Endothelial cell of umbilical vein (primary cell): ENCODE results near the gene NOTCH1. TPM values are rescaled to one million over a fixed set of nuclear protein-coding genes. Genes with fewer than 3 reads are reported as not detected.

Experiments
- BruUV-seq: library from RNA; stranded (reverse); fragments of 400-500 nt; replicated peaks from 2 replicates; lab custom pipeline; 2021; lab: Mats Ljungman, UMichigan
- CTCF ChIA-PET: fragments of 300-600, 350-600 bp; sonication (Branson Sonifier 250); formaldehyde crosslinking; loops from one replicate; lab custom pipeline; 2021; ENCODE audit warnings: antibody characterized with exemption, inconsistent platforms; lab: Charles Lee
- POLR2A ChIA-PET: fragments of 300-600, 350-600 bp; sonication (Branson Sonifier 250); formaldehyde crosslinking; loops from one replicate; lab custom pipeline; 2021; ENCODE audit warnings: antibody characterized with exemption, inconsistent platforms; lab: Charles Lee
- DNase-seq: peaks from one replicate; pipeline ENCODE4 v3.0.0-alpha.2; 2011; ENCODE audit warnings: low read depth, low spot score
- FAIRE-seq: peaks from 2 replicates; lab custom pipeline; 2011; peaks lifted over from hg19 to GRCh38; lab: Jason Lieb, UNC
- H2AFZ ChIP-seq: 2 replicates; pipeline ENCODE4 v1.6.0; 2012; ENCODE audit warnings: low read depth, low read length, control low read depth, inconsistent platforms
- H3K27ac ChIP-seq: 2 replicates; pipeline ENCODE4 v1.5.1; 2011; ENCODE audit warnings: low read depth, mild to moderate bottlenecking, control low read depth, low read length, moderate library complexity; ENCODE audit not compliant: insufficient read depth
- H3K27me3 ChIP-seq, 2 experiments: 2 replicates each; pipeline versions ENCODE4 v1.6.0 to v1.6.1; 2011; ENCODE audit warnings: low read length in 2 of 2, mixed read lengths in 1 of 2; ENCODE audit not compliant: control insufficient read depth in 2 of 2, insufficient read depth in 2 of 2
- H3K36me3 ChIP-seq, 2 experiments: 2 replicates in 1 of 2; 3 replicates in 1 of 2; pipeline ENCODE4 v1.5.1; 2011; ENCODE audit warnings: low read length in 2 of 2, mild to moderate bottlenecking in 1 of 2, moderate library complexity in 1 of 2; ENCODE audit not compliant: control insufficient read depth in 2 of 2, insufficient read depth in 2 of 2; ENCODE audit errors: extremely low read depth in 1 of 2
- H3K4me1 ChIP-seq: 3 replicates; pipeline ENCODE4 v1.5.1; 2011; ENCODE audit warnings: mild to moderate bottlenecking, low read length; ENCODE audit not compliant: control insufficient read depth, insufficient read depth; ENCODE audit errors: extremely low read depth
- H3K4me2 ChIP-seq: 2 replicates; pipeline ENCODE4 v1.6.1; 2011; ENCODE audit warnings: low read length, control low read depth, mixed read lengths; ENCODE audit not compliant: insufficient read depth
- H3K4me3 ChIP-seq, 3 experiments: fragments of 200-600 bp in 1 of 3; sonication (generic), shearing (Covaris generic) in 1 of 3; replicated peaks in 1 of 3; 2 replicates each; pipeline ENCODE4 v1.5.1; 2011 to 2016; ENCODE audit warnings: control low read depth in 3 of 3, low read length in 3 of 3, mild to moderate bottlenecking in 2 of 3, inconsistent platforms in 1 of 3, low read depth in 1 of 3, moderate library complexity in 1 of 3; ENCODE audit not compliant: insufficient read depth in 1 of 3
- H3K79me2 ChIP-seq: 2 replicates; pipeline ENCODE4 v1.6.0; 2012; ENCODE audit warnings: low read length, inconsistent platforms; ENCODE audit not compliant: control insufficient read depth, insufficient read depth
- H3K9ac ChIP-seq: replicated peaks from 2 replicates; pipeline ENCODE3; 2011; ENCODE audit warnings: low read length, control low read depth; ENCODE audit not compliant: insufficient read depth; ENCODE audit errors: extremely low read depth
- H3K9me1 ChIP-seq: replicated peaks from 3 replicates; pipeline ENCODE4 v1.6.0; 2011; ENCODE audit warnings: mild to moderate bottlenecking, low read length; ENCODE audit not compliant: control insufficient read depth, insufficient read depth; ENCODE audit errors: extremely low read depth
- H3K9me3 ChIP-seq: replicated peaks from 2 replicates; pipeline ENCODE4 v1.5.1; 2012; ENCODE audit warnings: low read length, inconsistent platforms; ENCODE audit not compliant: control insufficient read depth, insufficient read depth
- H4K20me1 ChIP-seq: replicated peaks from 2 replicates; pipeline ENCODE3; 2011; ENCODE audit warnings: mild to moderate bottlenecking, low read length; ENCODE audit not compliant: control insufficient read depth, insufficient read depth; ENCODE audit errors: extremely low read depth
- EZH2 ChIP-seq: IDR thresholded peaks from 2 replicates; pipeline ENCODE4 v1.6.1; 2012; ENCODE audit warnings: borderline replicate concordance, low read depth, mild to moderate bottlenecking, moderate library complexity, low read length, inconsistent platforms; ENCODE audit not compliant: severe bottlenecking
- FOS ChIP-seq: IDR thresholded peaks from 2 replicates; pipeline ENCODE4 v1.6.1; 2011; ENCODE audit warnings: mild to moderate bottlenecking, low read length, moderate library complexity, borderline replicate concordance; ENCODE audit not compliant: insufficient read depth
- GATA2 ChIP-seq: IDR thresholded peaks from 2 replicates; pipeline ENCODE4 v1.7.0; 2011; ENCODE audit warnings: low read depth, mild to moderate bottlenecking, moderate library complexity, mixed read lengths, low read length; ENCODE audit not compliant: insufficient read length, insufficient read depth
- JUN ChIP-seq: IDR thresholded peaks from 2 replicates; pipeline ENCODE4 v1.6.1; 2011; ENCODE audit warnings: borderline replicate concordance, low read depth; ENCODE audit not compliant: insufficient read length, insufficient read depth
- MYC ChIP-seq: IDR thresholded peaks from one replicate; pipeline ENCODE4 v1.6.1; 2011; ENCODE audit warnings: mild to moderate bottlenecking, low read depth, low read length
- POLR2A ChIP-seq: IDR thresholded peaks from 2 replicates; pipeline ENCODE4 v1.6.1; 2012; ENCODE audit warnings: low read depth, mild to moderate bottlenecking, control low read depth, low read length
- POLR2AphosphoS5 ChIP-seq: IDR thresholded peaks from 2 replicates; pipeline ENCODE4 v1.6.1; 2012; ENCODE audit warnings: low read depth, mild to moderate bottlenecking, control low read depth, low read length, moderate library complexity; ENCODE audit not compliant: insufficient read depth
- dilution Hi-C: fragments of 300-500 bp; cut with MboI; formaldehyde crosslinking; loops from one replicate; pipeline ENCODE4 v1.15.0; 2019; ENCODE audit warnings: low sequenced_read_pairs; ENCODE audit not compliant: extremely low pct_ligation_motif_present
- intact Hi-C: fragments of 100-400 bp; cut with micrococcal nuclease; formaldehyde crosslinking; loops from one replicate; pipeline ENCODE4 v1.10.0; 2022
- polyA plus RNA-seq, 4 experiments: library from polyadenylated mRNA; depleted of rRNA in 3 of 4; stranded (reverse) in 3 of 4; unstranded in 1 of 4; fragments of >200 nt; gene quantifications; 2 replicates each; pipeline versions ENCODE4 v1.2.1 to v1.2.3, GENCODE V29; 2011 to 2012; ENCODE audit warnings: missing spikeins in 1 of 4
- total RNA-seq: library from RNA; stranded (reverse); gene quantifications from 2 replicates; pipeline ENCODE4 v1.2.3, GENCODE V29; 2021
- TF ChIP-seq, protein P1 (sequence below): IDR thresholded peaks from 2 replicates; pipeline ENCODE4 v1.6.1; 2011; ENCODE audit not compliant: insufficient read depth, insufficient read length
- TF ChIP-seq, protein P2 (sequence below), 2 donors: IDR thresholded peaks; 1 replicate in 1 of 2; 2 replicates in 1 of 2; pipeline ENCODE4 v1.5.1; 2011; ENCODE audit warnings: low read length in 2 of 2, mild to moderate bottlenecking in 2 of 2, moderate library complexity in 2 of 2, control low read depth in 1 of 2, inconsistent platforms in 1 of 2, low read depth in 1 of 2; ENCODE audit not compliant: insufficient read depth in 1 of 2; ENCODE audit errors: extremely low read depth in 1 of 2

Gene NOTCH1
- total and polyA plus RNA-seq, 2 donors (not counting 3 experiments of a cell fraction or from before 2014, with no cell fraction given), result 31.7 to 153 TPM

DNA sequence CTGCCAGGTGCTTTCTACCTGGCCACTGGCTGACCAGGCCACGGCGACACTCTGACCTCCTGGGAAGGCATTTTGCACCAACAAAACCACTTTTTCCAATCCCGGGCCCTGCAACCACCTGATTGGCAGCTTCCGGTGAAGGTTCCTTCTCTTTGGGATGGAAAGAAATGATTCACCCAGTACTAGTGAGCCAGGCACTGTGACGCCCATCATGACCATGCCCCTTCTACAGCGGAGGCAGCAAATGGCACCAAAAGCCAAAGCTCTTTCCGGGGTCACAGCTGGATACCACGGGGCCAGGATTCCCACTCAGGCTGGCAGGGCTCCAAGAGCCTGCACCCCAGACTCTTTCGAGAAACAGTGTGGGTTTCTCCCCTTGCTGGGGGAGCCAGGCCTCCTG is 4.7 kb downstream of the NOTCH1 start:
- H3K4me2 ChIP-seq, result no peak overlapping the region
- ChIA-PET POLR2A (interaction anchor here (0.6 to 3.1 kb wide), 2 partner anchors 11 to 73 kb away, joined by 3 to 15 read pairs; no protein-coding TSS in a partner anchor), CTCF (interaction anchor here (0.7 to 6.4 kb wide), 5 partner anchors 11 to 86 kb away, joined by 3 to 59 read pairs (median 4); no protein-coding TSS in a partner anchor)
- peak; percentile 50 for DNase-seq
- H2AFZ ChIP-seq, result no peak overlapping the region
- peak overlapping the region; percentile 80 for H3K27ac ChIP-seq
- H3K27me3 ChIP-seq, result no peaks in the 10 kb centered on the region
- peaks cover 59% of the 10 kb centered on the region for H3K4me1 ChIP-seq
- H3K9ac ChIP-seq, result no peak overlapping the region
- no peaks in the 10 kb centered on the region for H4K20me1 ChIP-seq
- FAIRE-seq, result peak; percentile 86
- dilution Hi-C loops (no loop called here), intact Hi-C loops (loop anchor here (5.0 kb wide), 1 partner anchor 171 kb away; the partner anchor contains the start of gene DIPK1B)
- H3K36me3 ChIP-seq, result peaks cover 9 to 35% of the 10 kb centered on the region in 2 experiments
- H3K4me3 ChIP-seq, result no peak overlapping the region
- BruUV-seq, result no TSS peak
- no peaks in the 10 kb centered on the region for H3K9me3 ChIP-seq
- H3K79me2 ChIP-seq, result peaks cover 85% of the 10 kb centered on the region
- no peaks in the 10 kb centered on the region for H3K9me1 ChIP-seq
- TF ChIP-seq, protein P1, sequence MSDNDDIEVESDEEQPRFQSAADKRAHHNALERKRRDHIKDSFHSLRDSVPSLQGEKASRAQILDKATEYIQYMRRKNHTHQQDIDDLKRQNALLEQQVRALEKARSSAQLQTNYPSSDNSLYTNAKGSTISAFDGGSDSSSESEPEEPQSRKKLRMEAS, result no peak
- TF ChIP-seq EZH2 (no peak), JUN (peak; percentile 39), FOS (peak; percentile 28), POLR2AphosphoS5 (no peak), GATA2 (no peak), MYC (no peak), POLR2A (no peak)
- TF ChIP-seq, protein P2, sequence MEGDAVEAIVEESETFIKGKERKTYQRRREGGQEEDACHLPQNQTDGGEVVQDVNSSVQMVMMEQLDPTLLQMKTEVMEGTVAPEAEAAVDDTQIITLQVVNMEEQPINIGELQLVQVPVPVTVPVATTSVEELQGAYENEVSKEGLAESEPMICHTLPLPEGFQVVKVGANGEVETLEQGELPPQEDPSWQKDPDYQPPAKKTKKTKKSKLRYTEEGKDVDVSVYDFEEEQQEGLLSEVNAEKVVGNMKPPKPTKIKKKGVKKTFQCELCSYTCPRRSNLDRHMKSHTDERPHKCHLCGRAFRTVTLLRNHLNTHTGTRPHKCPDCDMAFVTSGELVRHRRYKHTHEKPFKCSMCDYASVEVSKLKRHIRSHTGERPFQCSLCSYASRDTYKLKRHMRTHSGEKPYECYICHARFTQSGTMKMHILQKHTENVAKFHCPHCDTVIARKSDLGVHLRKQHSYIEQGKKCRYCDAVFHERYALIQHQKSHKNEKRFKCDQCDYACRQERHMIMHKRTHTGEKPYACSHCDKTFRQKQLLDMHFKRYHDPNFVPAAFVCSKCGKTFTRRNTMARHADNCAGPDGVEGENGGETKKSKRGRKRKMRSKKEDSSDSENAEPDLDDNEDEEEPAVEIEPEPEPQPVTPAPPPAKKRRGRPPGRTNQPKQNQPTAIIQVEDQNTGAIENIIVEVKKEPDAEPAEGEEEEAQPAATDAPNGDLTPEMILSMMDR (IDR thresholded peaks at IDR 0.05; ENCODE audit: extremely low read depth in 1 of 2, insufficient read depth in 1 of 2, low read depth in 1 of 2, low read length in 2 of 2), result no peak
